Mammary microvascular endothelial cell (primary cell): ENCODE data around the gene CSNK2A3. TPM values are rescaled to one million over a fixed set of nuclear protein-coding genes. Genes with fewer than 3 reads are reported as not detected.

Experiments used
- total RNA-seq: library from RNA; depleted of rRNA; stranded (reverse); fragments of >200 nt; gene quantifications from 2 replicates; pipeline ENCODE4 v1.2.3, GENCODE V29; 2015

Gene CSNK2A3
- total RNA-seq, result 1.2 and 1.5 TPM in 2 replicates

GRCh38 chr11:11352878-11353277 is at the start of gene CSNK2A3:
Gene CSNK2A3, minus strand, starts transcription at chr11:11353250. Its CDS starts 131 bp downstream, at chr11:11353119.

